Endothelial cell of umbilical vein (primary cell): ENCODE data around the gene HAUS6. TPM values are rescaled to one million over a fixed set of nuclear protein-coding genes. Genes with fewer than 3 reads are reported as not detected.

Experiments used
- BruUV-seq: library from RNA; stranded (reverse); fragments of 400-500 nt; replicated peaks from 2 replicates; lab custom pipeline; 2021; lab: Mats Ljungman, UMichigan
- CTCF ChIA-PET: fragments of 300-600, 350-600 bp; sonication (Branson Sonifier 250); formaldehyde crosslinking; loops from one replicate; lab custom pipeline; 2021; ENCODE audit warnings: antibody characterized with exemption, inconsistent platforms; lab: Charles Lee
- POLR2A ChIA-PET: fragments of 300-600, 350-600 bp; sonication (Branson Sonifier 250); formaldehyde crosslinking; loops from one replicate; lab custom pipeline; 2021; ENCODE audit warnings: antibody characterized with exemption, inconsistent platforms; lab: Charles Lee
- DNase-seq: peaks from one replicate; pipeline ENCODE4 v3.0.0-alpha.2; 2011; ENCODE audit warnings: low read depth, low spot score
- FAIRE-seq: peaks from 2 replicates; lab custom pipeline; 2011; peaks lifted over from hg19 to GRCh38; lab: Jason Lieb, UNC
- H2AFZ ChIP-seq: 2 replicates; pipeline ENCODE4 v1.6.0; 2012; ENCODE audit warnings: low read depth, low read length, control low read depth, inconsistent platforms
- H3K27ac ChIP-seq: 2 replicates; pipeline ENCODE4 v1.5.1; 2011; ENCODE audit warnings: low read depth, mild to moderate bottlenecking, control low read depth, low read length, moderate library complexity; ENCODE audit not compliant: insufficient read depth
- H3K27me3 ChIP-seq, 2 experiments: 2 replicates each; pipeline versions ENCODE4 v1.6.0 to v1.6.1; 2011; ENCODE audit warnings: low read length in 2 of 2, mixed read lengths in 1 of 2; ENCODE audit not compliant: control insufficient read depth in 2 of 2, insufficient read depth in 2 of 2
- H3K36me3 ChIP-seq, 2 experiments: 2 replicates in 1 of 2; 3 replicates in 1 of 2; pipeline ENCODE4 v1.5.1; 2011; ENCODE audit warnings: low read length in 2 of 2, mild to moderate bottlenecking in 1 of 2, moderate library complexity in 1 of 2; ENCODE audit not compliant: control insufficient read depth in 2 of 2, insufficient read depth in 2 of 2; ENCODE audit errors: extremely low read depth in 1 of 2
- H3K4me1 ChIP-seq: 3 replicates; pipeline ENCODE4 v1.5.1; 2011; ENCODE audit warnings: mild to moderate bottlenecking, low read length; ENCODE audit not compliant: control insufficient read depth, insufficient read depth; ENCODE audit errors: extremely low read depth
- H3K4me2 ChIP-seq: 2 replicates; pipeline ENCODE4 v1.6.1; 2011; ENCODE audit warnings: low read length, control low read depth, mixed read lengths; ENCODE audit not compliant: insufficient read depth
- H3K4me3 ChIP-seq, 3 experiments: fragments of 200-600 bp in 1 of 3; sonication (generic), shearing (Covaris generic) in 1 of 3; replicated peaks in 1 of 3; 2 replicates each; pipeline ENCODE4 v1.5.1; 2011 to 2016; ENCODE audit warnings: control low read depth in 3 of 3, low read length in 3 of 3, mild to moderate bottlenecking in 2 of 3, inconsistent platforms in 1 of 3, low read depth in 1 of 3, moderate library complexity in 1 of 3; ENCODE audit not compliant: insufficient read depth in 1 of 3
- H3K79me2 ChIP-seq: 2 replicates; pipeline ENCODE4 v1.6.0; 2012; ENCODE audit warnings: low read length, inconsistent platforms; ENCODE audit not compliant: control insufficient read depth, insufficient read depth
- H3K9ac ChIP-seq: replicated peaks from 2 replicates; pipeline ENCODE3; 2011; ENCODE audit warnings: low read length, control low read depth; ENCODE audit not compliant: insufficient read depth; ENCODE audit errors: extremely low read depth
- H3K9me1 ChIP-seq: replicated peaks from 3 replicates; pipeline ENCODE4 v1.6.0; 2011; ENCODE audit warnings: mild to moderate bottlenecking, low read length; ENCODE audit not compliant: control insufficient read depth, insufficient read depth; ENCODE audit errors: extremely low read depth
- H3K9me3 ChIP-seq: replicated peaks from 2 replicates; pipeline ENCODE4 v1.5.1; 2012; ENCODE audit warnings: low read length, inconsistent platforms; ENCODE audit not compliant: control insufficient read depth, insufficient read depth
- H4K20me1 ChIP-seq: replicated peaks from 2 replicates; pipeline ENCODE3; 2011; ENCODE audit warnings: mild to moderate bottlenecking, low read length; ENCODE audit not compliant: control insufficient read depth, insufficient read depth; ENCODE audit errors: extremely low read depth
- CTCF ChIP-seq, 2 donors: IDR thresholded peaks; 1 replicate in 1 of 2; 2 replicates in 1 of 2; pipeline ENCODE4 v1.5.1; 2011; ENCODE audit warnings: low read length in 2 of 2, mild to moderate bottlenecking in 2 of 2, moderate library complexity in 2 of 2, control low read depth in 1 of 2, inconsistent platforms in 1 of 2, low read depth in 1 of 2; ENCODE audit not compliant: insufficient read depth in 1 of 2; ENCODE audit errors: extremely low read depth in 1 of 2
- EZH2 ChIP-seq: IDR thresholded peaks from 2 replicates; pipeline ENCODE4 v1.6.1; 2012; ENCODE audit warnings: borderline replicate concordance, low read depth, mild to moderate bottlenecking, moderate library complexity, low read length, inconsistent platforms; ENCODE audit not compliant: severe bottlenecking
- GATA2 ChIP-seq: IDR thresholded peaks from 2 replicates; pipeline ENCODE4 v1.7.0; 2011; ENCODE audit warnings: low read depth, mild to moderate bottlenecking, moderate library complexity, mixed read lengths, low read length; ENCODE audit not compliant: insufficient read length, insufficient read depth
- JUN ChIP-seq: IDR thresholded peaks from 2 replicates; pipeline ENCODE4 v1.6.1; 2011; ENCODE audit warnings: borderline replicate concordance, low read depth; ENCODE audit not compliant: insufficient read length, insufficient read depth
- POLR2A ChIP-seq: IDR thresholded peaks from 2 replicates; pipeline ENCODE4 v1.6.1; 2012; ENCODE audit warnings: low read depth, mild to moderate bottlenecking, control low read depth, low read length
- POLR2AphosphoS5 ChIP-seq: IDR thresholded peaks from 2 replicates; pipeline ENCODE4 v1.6.1; 2012; ENCODE audit warnings: low read depth, mild to moderate bottlenecking, control low read depth, low read length, moderate library complexity; ENCODE audit not compliant: insufficient read depth
- dilution Hi-C: fragments of 300-500 bp; cut with MboI; formaldehyde crosslinking; loops from one replicate; pipeline ENCODE4 v1.15.0; 2019; ENCODE audit warnings: low sequenced_read_pairs; ENCODE audit not compliant: extremely low pct_ligation_motif_present
- intact Hi-C: fragments of 100-400 bp; cut with micrococcal nuclease; formaldehyde crosslinking; loops from one replicate; pipeline ENCODE4 v1.10.0; 2022
- polyA plus RNA-seq, 4 experiments: library from polyadenylated mRNA; depleted of rRNA in 3 of 4; stranded (reverse) in 3 of 4; unstranded in 1 of 4; fragments of >200 nt; gene quantifications; 2 replicates each; pipeline versions ENCODE4 v1.2.1 to v1.2.3, GENCODE V29; 2011 to 2012; ENCODE audit warnings: missing spikeins in 1 of 4
- total RNA-seq: library from RNA; stranded (reverse); gene quantifications from 2 replicates; pipeline ENCODE4 v1.2.3, GENCODE V29; 2021

The HAUS6 gene
- total and polyA plus RNA-seq, 2 donors (not counting 3 experiments of a cell fraction or from before 2014, with no cell fraction given), result 4.5 to 19.6 TPM

GRCh38 chr9:19030899-19031298 lies 71.8 kb downstream of the HAUS6 start:
- no peak for TF ChIP-seq EZH2
- no peak for TF ChIP-seq GATA2
- no peak for TF ChIP-seq CTCF (IDR thresholded peaks at IDR 0.05; ENCODE audit: extremely low read depth in 1 of 2, insufficient read depth in 1 of 2, low read depth in 1 of 2, low read length in 2 of 2)
- no peak for TF ChIP-seq POLR2AphosphoS5
- no peak for TF ChIP-seq POLR2A
- TF ChIP-seq JUN, result no peak
- no peaks in the 10 kb centered on the region for H4K20me1 ChIP-seq
- no peak overlapping the region for H2AFZ ChIP-seq
- no peaks in the 10 kb centered on the region for H3K4me1 ChIP-seq
- H3K9ac ChIP-seq, result no peak overlapping the region
- ChIA-PET CTCF (interaction anchor here (2.7 kb wide), 1 partner anchor 426 kb away, joined by 22 read pairs; no protein-coding TSS in a partner anchor), POLR2A (no interaction called here)
- intact Hi-C loops (no loop called here), dilution Hi-C loops (no loop called here)
- no TSS peak for BruUV-seq
- no peaks in the 10 kb centered on the region for H3K9me3 ChIP-seq
- no peaks in the 10 kb centered on the region for H3K79me2 ChIP-seq
- H3K27me3 ChIP-seq, result peaks cover 0 to 2% of the 10 kb centered on the region in 2 experiments
- H3K27ac ChIP-seq, result no peak overlapping the region
- no peak for DNase-seq
- H3K4me2 ChIP-seq, result no peak overlapping the region
- no peaks in the 10 kb centered on the region for H3K36me3 ChIP-seq
- H3K4me3 ChIP-seq, result no peak overlapping the region
- H3K9me1 ChIP-seq, result no peaks in the 10 kb centered on the region
- FAIRE-seq, result no peak
